ENCODE data around the gene GALNS. TPM values are rescaled to one million over a fixed set of nuclear protein-coding genes. Genes with fewer than 3 reads are reported as not detected.

The GALNS gene
- total and polyA plus RNA-seq, 2 of the 8 experiments (the other 6 are each of a cell fraction or from before 2014, with no cell fraction given) = 8.9 to 17.8 TPM

DNA sequence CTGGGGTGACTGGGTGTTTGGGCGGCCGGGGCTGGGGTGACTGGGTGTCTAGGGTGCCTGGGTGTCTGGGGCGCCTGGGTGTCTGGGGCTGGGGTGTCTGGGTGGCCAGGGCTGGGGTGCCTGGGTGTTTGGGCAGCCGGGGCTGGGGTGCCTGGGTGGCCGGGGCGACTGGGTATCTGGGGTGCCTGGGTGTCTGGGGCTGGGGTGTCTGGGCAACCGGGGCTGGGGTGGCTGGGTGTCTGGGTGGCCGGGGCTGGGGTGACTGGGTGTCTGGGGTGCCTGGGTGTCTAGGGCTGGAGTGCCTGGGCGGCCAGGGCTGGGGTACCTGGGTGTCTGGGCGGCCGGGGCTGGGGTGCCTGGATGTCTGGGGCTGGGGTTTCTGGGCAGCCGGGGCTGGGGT lies 31.6 kb downstream of the GALNS start:
- Histone ChIP-seq H3K79me1 (ENCODE audit: low read depth, low read length) (no peaks in the 10 kb centered on the region), H2BK20ac (ENCODE audit: low read length) (no peak overlapping the region), H4K8ac (ENCODE audit: extremely low read depth, insufficient read depth, low read length) (no peak overlapping the region; the same call in 1 of the 2 replicates), H4K5ac (ENCODE audit: insufficient read length, low read depth, low read length) (no peak overlapping the region), H2BK12ac (ENCODE audit: low read depth, low read length) (no peak overlapping the region), H3K9me3 (ENCODE audit: insufficient read depth in 2 of 2, low read depth in 1 of 2, low read length in 1 of 2) (no peaks in the 10 kb centered on the region), H2BK15ac (ENCODE audit: low read length) (no peak overlapping the region), H3K36me3 (ENCODE audit: control insufficient read depth in 2 of 4, insufficient read depth in 4 of 4, low read length in 3 of 4) (no peaks in the 10 kb centered on the region), H3K4me2 (ENCODE audit: insufficient read depth in 1 of 2, low read depth in 2 of 2, low read length in 2 of 2) (no peak overlapping the region), H3K14ac (ENCODE audit: insufficient read length) (no peak overlapping the region), H3K4ac (replicated peaks; ENCODE audit: insufficient read length, low read depth, low read length) (no peak overlapping the region), H3K18ac (ENCODE audit: extremely low read depth, low read length) (no peak overlapping the region), H3K79me2 (ENCODE audit: control insufficient read depth in 1 of 2, insufficient read depth in 2 of 2, low read length in 2 of 2) (no peaks in the 10 kb centered on the region), H3K4me3 (ENCODE audit: extremely low read depth in 1 of 4, insufficient read depth in 2 of 4, low read depth in 3 of 4, low read length in 4 of 4) (no peak overlapping the region), H3K27ac (ENCODE audit: low read depth, low read length) (no peak overlapping the region), H2BK5ac (ENCODE audit: low read depth, low read length) (no peak overlapping the region), H3K9ac (replicated peaks in 1 of 4; ENCODE audit: extremely low read depth in 1 of 4, low read depth in 3 of 4, low read length in 3 of 4) (no peak overlapping the region), H3K23me2 (ENCODE audit: low read depth, low read length) (no peaks in the 10 kb centered on the region), H3K27me3 (replicated peaks in 1 of 4; ENCODE audit: control insufficient read depth in 3 of 4, extremely low read depth in 1 of 4, insufficient read depth in 3 of 4, low read length in 3 of 4) (no peaks in the 10 kb centered on the region), H2AFZ (ENCODE audit: low read length) (no peak overlapping the region), H2AK5ac (ENCODE audit: low read depth, low read length) (no peak overlapping the region), H4K20me1 (replicated peaks in 1 of 2; ENCODE audit: control insufficient read depth in 1 of 2, insufficient read depth in 2 of 2, low read length in 2 of 2) (peaks cover 2 to 6% of the 10 kb centered on the region in 2 experiments), H4K91ac (replicated peaks; ENCODE audit: insufficient read length, low read length) (no peak overlapping the region), H2BK120ac (replicated peaks; ENCODE audit: low read depth, low read length) (no peak overlapping the region), H3K23ac (ENCODE audit: insufficient read length) (no peak overlapping the region), H3K56ac (replicated peaks; ENCODE audit: insufficient read length, low read depth, low read length) (no peak overlapping the region), H3K4me1 (replicated peaks in 1 of 4; ENCODE audit: control insufficient read depth in 3 of 4, insufficient read depth in 4 of 4, low read length in 3 of 4) (no peaks in the 10 kb centered on the region)
- CTCF ChIA-PET (ENCODE audit: partially characterized antibody) = interaction anchor here (0.9 to 1.6 kb wide), 3 partner anchors 12 to 70 kb away, joined by 3 to 4 read pairs (median 3); no protein-coding TSS in a partner anchor
- POLR2A ChIA-PET (ENCODE audit: partially characterized antibody) = interaction anchor here (0.9 kb wide), 1 partner anchor 19 kb away, joined by 3 read pairs; no protein-coding TSS in a partner anchor
- FAIRE-seq (no peak), DNase-seq (ENCODE audit: low read depth in 1 of 2, low spot score in 2 of 2) (no peak)
- no CpG with 5 or more reads among the region's 12 CpGs for WGBS, 2 experiments (ENCODE audit: extremely low coverage in 1 of 2, insufficient coverage in 1 of 2, insufficient read length in 1 of 2, insufficient replicate concordance in 2 of 2, low coverage in 1 of 2, low lambda C conversion rate in 2 of 2, missing lambda C conversion rate in 1 of 2)
- TF ChIP-seq CBX5 (IDR thresholded peaks at IDR 0.05; ENCODE audit: low read depth, low read length) = no peak
- TF ChIP-seq ZNF274 (IDR thresholded peaks at IDR 0.05; ENCODE audit: borderline replicate concordance, extremely low read depth, low read length) = no peak
- TF ChIP-seq HDAC6 (IDR thresholded peaks at IDR 0.05; ENCODE audit: low read depth, low read length) = no peak
- no peak for TF ChIP-seq GTF2F1 (IDR thresholded peaks at IDR 0.05; ENCODE audit: borderline replicate concordance, low read depth, low read length)
- TF ChIP-seq TBP (IDR thresholded peaks at IDR 0.05; ENCODE audit: low read depth, low read length) = no peak
- TF ChIP-seq BACH1 (IDR thresholded peaks at IDR 0.05; ENCODE audit: low read length) = no peak
- TF ChIP-seq CHD1 (IDR thresholded peaks at IDR 0.05; ENCODE audit: low read depth, low read length) = no peak
- no peak for TF ChIP-seq JUN (IDR thresholded peaks at IDR 0.05; ENCODE audit: low read depth, low read length)
- no peak for TF ChIP-seq GABPA (IDR thresholded peaks at IDR 0.05; ENCODE audit: borderline replicate concordance, insufficient read depth, low read length)
- TF ChIP-seq POU5F1 (IDR thresholded peaks at IDR 0.05; ENCODE audit: low read depth, low read length) = no peak
- no peak for TF ChIP-seq POLR2A (IDR thresholded peaks at IDR 0.05; ENCODE audit: control extremely low read depth in 1 of 2, low read depth in 2 of 2, low read length in 2 of 2)
- TF ChIP-seq FOSL1 (IDR thresholded peaks at IDR 0.05; ENCODE audit: insufficient read depth, low read depth, low read length) = no peak
- TF ChIP-seq TEAD4 (IDR thresholded peaks at IDR 0.05; ENCODE audit: low read depth, low read length) = no peak
- TF ChIP-seq ATF2 (IDR thresholded peaks at IDR 0.05; ENCODE audit: low read length) = no peak
